NCI-H1092 treated with DMSO at 0.1 percent for 48 hours (cell line): Measurements from ENCODE around the gene TPM2.

Experiments used
- DNase-seq: peaks from one replicate; lab custom pipeline; 2025; lab: John Stamatoyannopoulos, UW

TPM2 gene

DNA sequence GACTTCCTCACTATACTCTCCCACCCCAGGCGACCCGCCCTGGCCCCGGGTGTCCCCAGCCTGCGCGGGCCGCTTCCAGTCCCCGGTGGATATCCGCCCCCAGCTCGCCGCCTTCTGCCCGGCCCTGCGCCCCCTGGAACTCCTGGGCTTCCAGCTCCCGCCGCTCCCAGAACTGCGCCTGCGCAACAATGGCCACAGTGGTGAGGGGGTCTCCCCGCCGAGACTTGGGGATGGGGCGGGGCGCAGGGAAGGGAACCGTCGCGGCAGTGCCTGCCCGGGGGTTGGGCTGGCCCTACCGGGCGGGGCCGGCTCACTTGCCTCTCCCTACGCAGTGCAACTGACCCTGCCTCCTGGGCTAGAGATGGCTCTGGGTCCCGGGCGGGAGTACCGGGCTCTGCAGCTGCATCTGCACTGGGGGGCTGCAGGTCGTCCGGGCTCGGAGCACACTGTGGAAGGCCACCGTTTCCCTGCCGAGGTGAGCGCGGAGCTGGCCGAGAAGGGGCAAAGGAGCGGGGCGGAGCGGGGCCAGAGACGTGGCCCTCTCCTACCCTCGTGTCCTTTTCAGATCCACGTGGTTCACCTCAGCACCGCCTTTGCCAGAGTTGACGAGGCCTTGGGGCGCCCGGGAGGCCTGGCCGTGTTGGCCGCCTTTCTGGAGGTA is 13.9 kb downstream of the TPM2 start:
- DNase-seq: no peak

DNA sequence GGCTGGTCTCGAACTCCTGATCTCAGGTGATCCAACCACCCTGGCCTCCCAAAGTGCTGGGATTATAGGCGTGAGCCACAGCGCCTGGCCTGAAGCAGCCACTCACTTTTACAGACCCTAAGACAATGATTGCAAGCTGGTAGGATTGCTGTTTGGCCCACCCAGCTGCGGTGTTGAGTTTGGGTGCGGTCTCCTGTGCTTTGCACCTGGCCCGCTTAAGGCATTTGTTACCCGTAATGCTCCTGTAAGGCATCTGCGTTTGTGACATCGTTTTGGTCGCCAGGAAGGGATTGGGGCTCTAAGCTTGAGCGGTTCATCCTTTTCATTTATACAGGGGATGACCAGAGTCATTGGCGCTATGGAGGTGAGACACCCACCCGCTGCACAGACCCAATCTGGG is 14.5 kb downstream of the TPM2 start:
- DNase-seq: no peak

DNA sequence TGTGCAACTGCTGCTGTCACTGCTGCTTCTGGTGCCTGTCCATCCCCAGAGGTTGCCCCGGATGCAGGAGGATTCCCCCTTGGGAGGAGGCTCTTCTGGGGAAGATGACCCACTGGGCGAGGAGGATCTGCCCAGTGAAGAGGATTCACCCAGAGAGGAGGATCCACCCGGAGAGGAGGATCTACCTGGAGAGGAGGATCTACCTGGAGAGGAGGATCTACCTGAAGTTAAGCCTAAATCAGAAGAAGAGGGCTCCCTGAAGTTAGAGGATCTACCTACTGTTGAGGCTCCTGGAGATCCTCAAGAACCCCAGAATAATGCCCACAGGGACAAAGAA is 15.7 kb downstream of the TPM2 start:
- DNase-seq: no peak

DNA sequence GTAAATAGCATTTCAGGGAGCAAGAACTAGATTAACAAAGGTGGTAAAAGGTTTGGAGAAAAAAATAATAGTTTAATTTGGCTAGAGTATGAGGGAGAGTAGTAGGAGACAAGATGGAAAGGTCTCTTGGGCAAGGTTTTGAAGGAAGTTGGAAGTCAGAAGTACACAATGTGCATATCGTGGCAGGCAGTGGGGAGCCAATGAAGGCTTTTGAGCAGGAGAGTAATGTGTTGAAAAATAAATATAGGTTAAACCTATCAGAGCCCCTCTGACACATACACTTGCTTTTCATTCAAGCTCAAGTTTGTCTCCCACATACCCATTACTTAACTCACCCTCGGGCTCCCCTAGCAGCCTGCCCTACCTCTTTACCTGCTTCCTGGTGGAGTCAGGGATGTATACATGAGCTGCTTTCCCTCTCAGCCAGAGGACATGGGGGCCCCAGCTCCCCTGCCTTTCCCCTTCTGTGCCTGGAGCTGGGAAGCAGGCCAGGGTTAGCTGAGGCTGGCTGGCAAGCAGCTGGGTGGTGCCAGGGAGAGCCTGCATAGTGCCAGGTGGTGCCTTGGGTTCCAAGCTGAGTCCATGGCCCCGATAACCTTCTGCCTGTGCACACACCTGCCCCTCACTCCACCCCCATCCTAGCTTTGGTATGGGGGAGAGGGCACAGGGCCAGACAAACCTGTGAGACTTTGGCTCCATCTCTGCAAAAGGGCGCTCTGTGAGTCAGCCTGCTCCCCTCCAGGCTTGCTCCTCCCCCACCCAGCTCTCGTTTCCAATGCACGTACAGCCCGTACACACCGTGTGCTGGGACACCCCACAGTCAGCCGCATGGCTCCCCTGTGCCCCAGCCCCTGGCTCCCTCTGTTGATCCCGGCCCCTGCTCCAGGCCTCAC is 16.3 kb downstream of the TPM2 start, which contains the start of gene CA9:
Gene CA9, plus strand, starts transcription at position 797 of the 893 bp plus-strand sequence. Its CDS starts 32 bp downstream, at position 829.
- peak; percentile 90 for DNase-seq

DNA sequence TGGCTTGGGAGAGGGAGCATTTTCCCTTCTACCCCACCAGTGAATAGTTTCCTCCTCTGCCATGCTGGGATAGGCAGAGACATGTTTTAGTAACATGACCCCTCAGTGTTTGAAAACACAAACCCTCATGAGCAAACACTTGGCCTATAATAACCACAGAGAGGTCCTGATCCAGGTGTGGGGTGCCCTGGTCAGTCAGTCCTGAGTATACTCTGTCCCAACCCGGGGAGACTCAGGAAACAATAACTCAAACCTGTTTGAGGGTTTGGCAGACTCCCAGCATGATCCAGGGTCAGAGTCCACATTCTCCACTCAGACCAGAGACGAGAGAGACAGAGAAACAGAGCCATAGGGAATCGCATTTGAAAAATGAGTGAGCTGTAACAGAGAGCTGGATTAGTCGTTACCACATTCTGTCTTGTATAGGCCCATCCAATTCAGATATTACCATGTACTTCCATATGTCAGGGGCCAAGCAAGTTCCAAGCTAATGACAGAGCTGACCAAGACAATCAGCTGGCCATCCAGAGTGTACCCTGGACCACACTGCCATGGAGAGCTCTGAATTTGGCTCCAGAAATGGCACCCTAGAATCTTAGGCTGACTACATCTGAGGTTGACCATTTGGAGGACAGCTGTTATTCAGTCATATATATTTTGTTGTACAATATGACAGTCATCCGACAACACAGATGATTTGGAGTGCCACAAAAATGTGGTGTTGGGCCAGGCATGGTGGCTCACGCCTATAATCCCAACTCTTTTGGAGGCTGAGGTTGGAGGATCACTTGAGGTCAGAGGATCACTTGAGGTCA is 20.2 kb downstream of the TPM2 start:
- no peak for DNase-seq

DNA sequence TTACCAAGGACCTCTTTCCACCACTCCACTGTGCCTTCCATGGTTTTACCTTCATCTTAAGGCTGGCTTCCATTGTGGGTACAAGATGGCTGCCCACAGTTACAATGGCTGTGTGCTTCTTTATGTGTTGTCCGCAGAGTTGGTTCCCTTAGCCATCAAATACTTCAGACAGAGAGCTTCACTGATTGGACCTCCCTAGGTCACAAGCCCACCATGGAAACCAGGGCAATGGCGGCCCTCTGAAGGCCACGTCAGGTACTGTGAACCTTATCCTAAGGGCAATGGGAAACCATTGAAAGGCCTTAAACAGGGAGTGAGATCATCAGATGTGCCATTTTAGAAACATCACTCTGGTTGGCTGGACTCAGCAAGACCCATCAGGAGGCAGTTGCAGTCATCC is 21.8 kb downstream of the TPM2 start:
- no peak for DNase-seq

DNA sequence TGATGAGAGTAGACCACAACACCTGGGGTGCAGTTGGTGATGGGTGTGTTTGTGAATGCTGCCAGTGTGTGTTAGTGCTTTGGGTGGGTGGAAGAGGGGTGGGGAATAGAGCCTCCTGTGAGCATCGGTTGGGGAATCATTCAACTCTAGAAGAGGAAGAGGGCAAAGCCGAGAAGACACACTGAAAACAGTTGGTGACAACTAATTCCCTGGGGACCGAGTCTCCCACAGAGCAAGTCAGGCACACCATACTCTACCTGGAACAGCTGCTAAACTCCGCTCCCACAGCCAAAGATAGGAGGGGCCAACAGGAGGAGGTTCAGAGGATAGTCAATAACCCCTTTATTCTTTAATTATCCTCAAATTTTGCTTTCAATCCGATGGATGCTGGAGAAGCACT is 23.2 kb downstream of the TPM2 start:
- DNase-seq: no peak

DNA sequence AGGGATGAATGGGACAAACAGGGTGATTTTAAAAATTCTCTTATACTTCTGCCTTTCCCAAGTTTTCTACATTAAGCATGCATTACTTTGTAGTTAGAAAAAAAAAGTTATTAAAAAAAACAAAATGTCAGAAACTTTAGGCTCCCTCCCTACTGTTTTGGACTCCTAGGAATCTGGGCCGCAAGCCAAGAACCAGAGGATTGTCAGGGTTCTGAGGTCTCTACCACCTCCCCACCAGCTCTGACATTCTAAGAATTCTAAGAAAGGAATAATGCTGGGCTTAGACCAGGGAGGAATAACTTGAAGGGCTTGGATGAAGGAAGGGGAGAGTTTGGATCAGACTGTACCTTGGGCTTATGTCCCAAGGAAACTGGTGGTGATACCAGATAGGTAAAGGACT is 23.7 kb downstream of the TPM2 start:
- no peak for DNase-seq

DNA sequence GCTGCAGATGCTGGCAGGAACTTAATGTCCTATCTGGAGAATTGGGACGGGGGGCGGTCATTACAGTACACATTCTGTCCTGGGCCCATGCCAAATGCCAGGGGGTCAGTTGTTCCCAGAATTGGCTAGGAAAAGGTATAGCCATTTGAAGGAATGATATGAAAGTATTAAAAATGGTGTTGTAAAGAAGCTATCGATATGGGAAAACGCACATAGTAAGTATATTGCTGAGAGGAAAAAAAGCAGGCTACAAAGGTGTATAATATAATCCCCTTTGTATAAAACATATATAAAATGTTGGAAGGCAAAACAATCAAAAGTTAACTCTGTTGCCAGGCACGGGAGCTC is 24.3 kb downstream of the TPM2 start:
- DNase-seq: no peak

DNA sequence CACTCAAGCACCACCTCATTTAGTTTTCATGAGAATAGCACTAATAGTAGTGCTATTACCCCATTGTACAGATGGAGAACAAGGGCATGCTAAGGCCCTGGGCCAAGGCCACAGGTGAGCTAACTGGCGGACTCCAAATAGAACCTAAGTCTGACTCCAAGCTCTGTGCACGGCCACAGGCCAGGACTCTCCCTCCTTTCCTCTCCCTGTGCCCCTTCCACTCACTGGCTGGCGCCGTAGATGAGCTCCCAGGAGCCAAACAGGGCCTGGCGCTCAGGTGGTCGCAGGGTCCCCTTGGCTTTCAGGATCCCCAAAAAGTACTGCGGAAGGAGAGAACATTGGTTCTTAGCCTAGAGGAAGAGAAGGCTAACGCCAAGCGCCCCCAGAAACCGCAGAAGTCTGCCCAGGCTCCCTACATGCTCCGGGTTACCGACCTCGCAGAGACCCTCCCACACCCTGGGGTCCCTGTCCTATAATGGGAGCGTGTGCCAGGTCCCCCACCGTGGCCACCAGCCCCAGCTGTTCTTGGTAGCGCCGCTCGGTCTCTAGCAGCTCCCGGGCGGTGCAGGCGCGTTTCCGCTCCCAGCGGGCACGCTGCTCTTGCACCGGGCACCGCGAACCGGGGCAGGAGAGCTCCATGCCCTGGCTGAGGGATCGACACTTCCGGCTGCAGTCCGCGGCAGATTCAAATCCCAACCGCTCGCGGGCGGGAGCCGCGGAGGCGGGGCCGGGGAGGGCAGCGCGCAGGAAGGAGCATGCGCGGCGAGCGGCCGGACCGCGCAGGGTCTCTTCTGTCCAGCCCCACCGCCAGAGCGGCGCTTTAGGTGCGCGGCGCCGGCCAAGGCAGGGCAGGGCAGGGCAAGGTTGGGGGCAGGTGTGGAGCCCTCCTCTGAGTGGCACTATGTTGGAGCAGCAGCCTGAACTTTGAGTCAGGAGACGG is 24.9 kb downstream of the TPM2 start, which contains the start of gene ARHGEF39:
Gene ARHGEF39, minus strand, starts transcription at position 665 of the 940 bp plus-strand sequence. Its CDS starts 26 bp downstream, at position 639.
- peak; percentile 91 for DNase-seq

DNA sequence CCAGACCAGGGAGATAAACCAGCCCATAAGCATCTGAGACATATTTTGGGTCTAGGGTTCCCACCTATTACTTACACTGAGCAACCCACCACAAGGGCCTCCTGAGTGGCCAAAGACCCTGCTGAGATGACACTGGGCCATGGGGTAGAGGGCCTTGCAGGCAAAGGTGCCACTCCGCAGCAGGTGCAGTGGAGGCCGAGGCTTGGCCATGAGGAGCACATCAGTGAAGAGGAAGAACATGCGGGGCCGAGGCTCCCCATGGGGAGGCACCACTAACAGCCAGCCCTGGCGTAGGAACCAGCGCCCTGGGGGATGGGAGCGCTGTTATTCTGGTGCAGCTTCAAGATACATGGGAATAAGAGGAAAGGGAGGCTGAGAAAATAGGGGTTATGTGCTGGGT is 27.3 kb downstream of the TPM2 start:
- no peak for DNase-seq

DNA sequence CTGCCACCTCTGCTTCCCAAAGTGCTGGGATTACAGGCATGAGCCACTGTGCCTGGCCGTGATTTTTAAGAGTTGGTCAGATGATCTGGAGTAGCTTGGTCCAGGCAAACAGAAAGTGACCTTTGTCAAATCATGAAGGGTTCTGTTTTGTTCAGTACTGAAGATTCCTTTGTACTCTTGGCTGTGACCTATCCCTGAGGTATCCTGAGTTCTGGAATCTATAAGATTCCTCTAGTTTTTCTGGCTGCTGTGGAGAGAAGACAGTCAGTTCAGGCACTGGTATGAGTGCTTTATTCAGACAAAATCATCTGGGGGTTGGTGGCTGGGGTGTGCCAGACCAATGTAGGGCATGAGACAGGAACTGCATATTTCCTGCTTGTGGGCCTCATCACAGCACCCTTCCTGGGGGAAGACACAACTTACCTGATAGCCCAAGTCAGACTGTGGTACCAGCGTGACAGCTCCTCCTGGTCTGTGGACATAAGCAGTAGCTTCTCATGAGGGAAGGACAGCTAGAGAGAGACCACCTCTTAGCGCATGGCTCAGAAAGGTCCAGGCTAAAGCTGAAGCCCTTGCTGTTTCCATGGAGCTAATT is 27.9 kb downstream of the TPM2 start:
- DNase-seq: no peak

DNA sequence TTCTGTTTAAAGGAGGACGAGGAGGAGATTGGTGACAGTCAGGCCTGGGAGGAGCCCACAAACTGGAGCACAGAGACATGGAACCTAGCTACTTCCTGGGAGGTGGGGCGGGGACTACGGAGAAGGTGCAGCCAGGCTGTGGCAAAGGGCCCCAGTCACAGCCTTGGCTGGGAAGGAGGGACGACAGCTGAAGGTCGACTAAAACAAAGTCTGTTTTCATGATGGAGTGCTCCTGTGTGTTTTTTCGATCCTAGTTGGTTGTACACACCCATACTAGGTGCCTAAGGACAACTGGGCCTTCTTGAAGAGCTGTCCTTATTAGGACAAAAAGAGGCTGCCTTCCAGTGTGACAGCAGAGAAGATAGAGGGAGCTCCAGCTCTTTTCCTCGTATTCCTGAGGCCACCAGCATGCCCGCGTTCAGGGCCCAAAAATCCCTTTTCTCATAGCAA is 28.7 kb downstream of the TPM2 start:
- peak; percentile 30 for DNase-seq

DNA sequence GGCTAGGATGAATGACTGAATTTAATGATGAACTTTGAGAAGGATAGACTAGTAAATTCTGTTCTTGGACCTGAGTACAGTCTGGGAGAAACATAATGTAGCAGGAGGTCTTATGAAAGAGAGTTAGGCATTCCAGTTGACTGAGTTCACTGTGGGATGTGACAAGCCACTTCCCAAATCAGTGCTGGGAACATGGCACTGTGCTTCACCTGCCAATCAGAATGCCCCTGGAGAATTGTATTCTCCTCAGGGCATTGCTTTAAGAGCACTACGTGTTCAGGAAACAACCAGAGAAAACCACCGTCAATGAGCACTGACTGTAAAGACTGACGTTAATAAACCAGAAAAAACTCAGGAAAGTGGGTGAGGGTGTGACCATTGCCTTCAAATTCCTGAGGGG is 30.4 kb downstream of the TPM2 start:
- no peak for DNase-seq

DNA sequence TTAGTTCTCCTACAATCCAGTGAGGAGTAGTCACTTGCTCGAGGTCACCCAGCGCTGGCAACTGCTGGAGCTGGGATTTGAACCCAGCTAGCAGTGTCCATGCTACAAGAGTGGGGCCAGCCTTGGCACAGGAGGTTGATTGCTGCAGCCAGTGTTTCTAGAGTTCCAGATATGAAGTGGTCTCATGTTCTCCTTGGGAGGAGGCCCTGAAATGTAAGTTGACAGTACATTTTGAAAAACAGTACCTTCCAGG is 30.8 kb downstream of the TPM2 start:
- DNase-seq: no peak

DNA sequence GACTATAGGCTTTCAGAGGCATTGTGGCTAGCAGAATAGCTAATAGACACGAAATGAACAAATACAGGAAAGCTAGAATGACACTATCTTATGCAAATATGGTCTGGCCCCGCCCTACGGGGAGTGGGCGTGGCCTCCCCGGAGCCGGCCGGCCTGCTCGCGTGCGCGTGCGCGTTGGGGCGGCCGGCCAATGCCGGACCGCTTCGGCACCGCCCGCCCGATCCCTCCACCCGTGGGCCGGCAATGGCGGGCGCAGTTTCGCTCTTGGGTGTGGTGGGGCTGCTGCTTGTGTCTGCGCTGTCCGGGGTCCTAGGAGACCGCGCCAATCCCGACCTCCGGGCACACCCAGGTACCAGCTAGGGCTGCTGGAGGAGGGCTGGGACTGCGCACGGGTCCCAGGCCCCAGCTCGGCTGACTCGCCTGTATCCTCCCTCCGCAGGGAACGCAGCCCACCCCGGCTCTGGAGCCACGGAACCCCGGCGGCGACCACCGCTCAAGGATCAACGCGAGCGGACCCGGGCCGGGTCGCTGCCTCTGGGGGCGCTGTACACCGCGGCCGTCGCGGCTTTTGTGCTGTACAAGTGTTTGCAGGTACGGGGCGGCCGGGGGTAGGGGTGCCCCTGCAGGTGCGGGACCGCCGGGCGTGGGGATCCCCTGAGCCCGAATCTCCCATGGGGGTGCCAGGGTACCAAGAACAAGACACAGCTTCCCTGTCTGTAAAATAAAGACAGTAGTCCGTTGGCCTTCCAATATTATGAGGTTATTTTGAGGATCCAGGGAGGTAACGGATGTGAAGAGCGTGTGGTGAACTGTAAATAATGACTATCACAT is 31.4 kb downstream of the TPM2 start, which contains the start of gene CCDC107:
Gene CCDC107, plus strand, starts transcription at position 156 of the 831 bp plus-strand sequence. Its CDS starts 88 bp downstream, at position 244.
- DNase-seq: peak; percentile 97

DNA sequence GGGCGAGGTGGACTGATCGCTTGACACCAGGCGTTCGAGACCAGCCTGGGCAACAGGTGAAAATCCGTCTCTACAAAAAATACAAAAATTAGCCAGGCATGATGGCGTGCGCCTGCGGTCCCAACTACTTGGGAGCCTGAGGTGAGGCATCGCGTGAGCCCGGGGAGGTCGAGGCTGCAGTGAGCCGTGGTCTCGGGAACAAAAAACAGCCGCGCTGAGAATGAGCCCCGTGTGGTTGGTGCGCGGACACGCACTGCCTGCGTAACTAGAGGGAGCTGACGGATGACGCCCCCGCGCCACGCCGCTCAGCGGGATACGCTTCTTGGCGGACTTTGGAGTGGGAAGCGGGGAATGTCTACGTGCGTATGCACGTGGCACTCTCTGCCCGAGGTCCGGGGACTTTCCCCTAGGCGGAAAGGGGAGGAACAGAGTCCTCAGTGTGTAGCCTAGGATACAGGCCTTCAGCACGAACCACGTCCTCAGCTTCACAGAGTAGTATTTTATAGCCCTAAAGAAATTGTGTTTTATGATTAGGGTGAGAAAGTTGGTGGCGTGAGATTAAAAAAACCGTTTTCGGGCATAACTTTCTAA is 32.1 kb downstream of the TPM2 start, which contains the start of gene RMRP:
Gene RMRP, minus strand, starts transcription at position 474 of the 591 bp plus-strand sequence.
- DNase-seq: peak; percentile 98

DNA sequence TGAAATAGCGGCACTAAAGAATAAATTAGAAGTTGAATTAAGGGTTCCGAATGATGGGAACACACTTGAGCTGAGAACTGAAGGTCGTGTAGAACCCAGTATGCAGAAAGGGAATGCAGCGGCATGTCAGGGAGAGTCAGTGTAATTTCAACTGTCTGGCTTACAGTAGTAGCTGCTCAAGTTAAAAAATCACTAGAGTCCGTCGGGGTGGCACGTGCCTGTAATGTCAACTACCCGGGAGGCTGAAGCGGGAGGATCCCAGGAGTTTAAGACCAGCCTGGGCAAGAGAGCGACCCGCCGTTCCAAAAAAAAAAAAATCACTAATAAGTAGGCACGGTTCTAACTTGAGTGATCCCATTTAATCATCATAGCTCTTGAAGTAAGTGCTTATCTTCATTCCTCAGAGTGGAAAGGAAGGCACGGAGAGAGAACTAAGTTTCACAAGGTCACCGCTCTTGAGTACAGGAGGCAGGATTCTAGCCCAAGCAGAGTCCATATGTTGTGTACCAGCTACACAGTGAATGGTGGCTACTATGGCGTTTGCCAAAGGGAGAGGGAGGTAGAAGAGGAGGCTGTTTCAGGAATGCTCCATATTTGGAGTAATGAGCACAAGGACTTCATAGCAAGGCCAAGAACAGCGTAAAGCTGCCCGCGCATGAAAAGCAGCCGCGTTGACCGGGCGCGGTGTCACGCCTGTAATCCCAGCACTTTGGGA is 32.7 kb downstream of the TPM2 start:
- peak; percentile 84 for DNase-seq

DNA sequence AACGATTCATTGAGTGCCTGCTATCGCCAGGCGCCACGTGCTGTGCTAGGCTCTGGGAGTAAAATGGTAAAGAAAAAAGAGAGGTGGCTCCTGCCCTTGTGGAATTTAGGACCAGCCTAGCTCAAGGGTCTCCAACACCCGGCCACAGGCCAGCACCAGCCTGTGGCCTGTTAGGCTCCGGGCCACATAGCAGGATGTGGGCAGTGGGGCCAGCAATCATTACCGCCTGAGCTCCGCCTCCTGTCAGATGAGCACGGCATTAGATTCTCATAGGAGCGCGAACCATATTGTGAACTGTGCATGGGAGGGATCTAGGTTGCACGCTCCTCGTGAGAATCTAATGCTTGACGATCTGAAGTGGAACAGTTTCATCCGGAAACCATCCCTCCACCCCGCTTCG is 33.4 kb downstream of the TPM2 start:
- DNase-seq: no peak
